ENCODE data around the gene GUCD1.
A peak's percentile ranks its signal among the peaks of the same experiment; 100 is the strongest.

GUCD1 gene

DNA sequence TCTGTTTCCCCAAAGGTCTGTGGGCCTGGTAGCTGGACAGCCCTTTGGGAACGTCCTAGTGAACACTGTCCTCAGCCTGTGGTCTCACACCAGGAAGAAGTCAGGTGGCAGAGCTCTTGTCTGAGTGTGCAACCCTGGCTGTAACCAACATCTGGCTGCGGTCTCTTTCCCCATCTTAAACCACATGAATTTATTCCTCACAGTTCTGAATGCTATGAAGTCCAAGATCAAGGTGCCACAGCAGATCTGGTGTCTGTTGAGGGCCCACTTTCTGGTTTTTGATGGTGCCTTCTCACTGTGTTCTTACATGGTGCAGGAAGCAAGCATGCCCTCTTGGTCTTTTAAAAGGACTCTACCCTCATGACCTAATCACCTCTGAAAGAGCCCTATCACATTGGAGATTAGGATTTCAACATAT is 57.1 kb downstream of the GUCD1 start:
- peak; percentile 95 for DNase-seq (ENCODE audit: low read depth, low spot score)
- H3K4me3 ChIP-seq (ENCODE audit: low read length) = no peak overlapping the region

DNA sequence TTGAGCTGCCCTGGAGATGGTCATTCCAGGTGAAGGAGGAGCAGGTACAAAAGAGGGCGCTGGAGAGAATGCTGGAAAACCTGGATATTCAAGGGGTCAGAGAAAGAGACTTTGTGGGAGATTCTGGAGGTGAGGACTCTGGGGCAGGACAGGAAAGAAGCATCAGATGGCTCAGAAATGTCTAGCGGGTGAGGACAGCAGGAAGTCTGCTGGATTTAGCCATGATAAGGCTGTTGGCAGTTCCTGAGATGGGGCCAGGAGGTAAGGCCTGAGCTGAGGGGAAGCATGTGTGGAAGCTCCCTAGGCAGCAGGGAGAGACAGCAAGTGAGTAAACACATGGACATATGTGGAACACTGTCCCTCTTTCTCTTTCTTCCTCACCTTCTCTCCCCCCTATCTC is 58.3 kb downstream of the GUCD1 start:
- H3K4me3 ChIP-seq (ENCODE audit: low read length) = no peak overlapping the region
- DNase-seq (ENCODE audit: low read depth, low spot score) = no peak

GRCh38 chr22:24496234-24496633 is 58.7 kb downstream of the GUCD1 start:
- H3K4me3 ChIP-seq (ENCODE audit: low read length) = no peak overlapping the region
- DNase-seq (ENCODE audit: low read depth, low spot score) = no peak

DNA sequence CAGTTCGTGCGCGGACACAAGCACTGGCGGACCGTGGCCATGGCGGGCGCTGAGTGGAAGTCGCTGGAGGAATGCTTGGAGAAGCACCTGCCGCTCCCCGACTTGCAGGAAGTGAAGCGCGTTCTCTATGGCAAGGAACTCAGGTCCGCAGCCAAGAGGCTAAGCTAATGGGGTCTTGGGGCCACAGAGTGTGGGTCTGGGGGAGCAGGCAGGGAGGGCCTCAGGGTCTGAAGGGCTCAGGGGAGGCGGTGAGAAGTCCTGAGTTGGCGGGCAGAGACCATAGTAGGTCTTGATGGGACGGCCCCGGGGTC is 59.6 kb downstream of the GUCD1 start:
- no peak overlapping the region for H3K4me3 ChIP-seq (ENCODE audit: low read length)
- DNase-seq (ENCODE audit: low read depth, low spot score) = no peak

- H3K4me3 ChIP-seq (ENCODE audit: low read length) = no peak within 1 kb of the TSS
These were observed 60.2 kb downstream of the GUCD1 start, which contains the start of gene UPB1 for GRCh38 chr22:24494528-24495364. TSS of gene UPB1 (plus strand) at chr22:24495332. CDS start at chr22:24495404, 72 bp downstream.

DNA sequence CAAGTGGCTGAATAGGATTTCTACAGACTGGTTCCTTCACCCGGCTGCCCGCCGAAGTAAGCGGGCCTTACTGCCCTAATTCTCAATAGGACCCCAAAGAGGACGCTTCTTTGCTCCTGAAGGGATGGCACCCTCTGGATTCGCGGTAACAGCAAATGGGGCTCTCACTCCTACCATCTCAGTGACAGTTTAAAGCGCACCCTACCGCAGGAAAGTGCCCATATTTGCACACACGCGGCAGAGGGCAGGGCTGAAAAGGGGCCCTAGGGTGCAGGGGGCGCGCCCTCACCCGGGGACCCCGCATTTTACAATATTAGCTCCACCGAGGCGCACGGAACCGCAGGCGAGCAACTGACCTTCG is 60.8 kb downstream of the GUCD1 start:
- no peak overlapping the region for H3K4me3 ChIP-seq (ENCODE audit: low read length)
- DNase-seq (ENCODE audit: low read depth, low spot score) = no peak

More at GRCh38 chr22:24494528-24495364, 60.2 kb downstream of the GUCD1 start, which contains the start of gene UPB1:
- no peak for DNase-seq (ENCODE audit: low read depth, low spot score)

DNA sequence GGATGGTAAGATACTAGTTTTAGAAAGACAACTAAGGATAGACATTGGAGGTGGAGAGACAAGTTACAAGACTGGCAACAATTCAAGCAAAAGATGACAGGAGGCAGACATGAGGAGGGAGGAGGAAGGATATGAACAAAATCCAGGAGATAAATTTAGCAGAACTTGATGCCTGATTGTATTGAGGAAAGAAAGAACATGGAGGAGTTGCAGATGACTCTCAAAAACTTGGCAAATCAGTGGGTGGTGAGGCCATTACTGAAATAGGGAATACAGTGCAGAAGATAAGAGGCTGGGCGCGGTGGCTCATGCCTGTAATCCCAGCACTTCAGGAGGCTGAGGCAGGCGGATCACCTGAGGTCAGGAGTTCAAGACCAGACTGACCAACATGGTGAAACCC is 62.5 kb downstream of the GUCD1 start:
- DNase-seq (ENCODE audit: low read depth, low spot score) = no peak
- H3K4me3 ChIP-seq (ENCODE audit: low read length) = no peak overlapping the region
